Superior temporal gyrus (tissue), 1 donor: Measurements from ENCODE around the gene KAZN.

ENCODE experiments used
- DNase-seq: peaks from one replicate; pipeline ENCODE4 v3.0.0-alpha.2; 2016; ENCODE audit errors: extremely low spot score

The KAZN gene

DNA sequence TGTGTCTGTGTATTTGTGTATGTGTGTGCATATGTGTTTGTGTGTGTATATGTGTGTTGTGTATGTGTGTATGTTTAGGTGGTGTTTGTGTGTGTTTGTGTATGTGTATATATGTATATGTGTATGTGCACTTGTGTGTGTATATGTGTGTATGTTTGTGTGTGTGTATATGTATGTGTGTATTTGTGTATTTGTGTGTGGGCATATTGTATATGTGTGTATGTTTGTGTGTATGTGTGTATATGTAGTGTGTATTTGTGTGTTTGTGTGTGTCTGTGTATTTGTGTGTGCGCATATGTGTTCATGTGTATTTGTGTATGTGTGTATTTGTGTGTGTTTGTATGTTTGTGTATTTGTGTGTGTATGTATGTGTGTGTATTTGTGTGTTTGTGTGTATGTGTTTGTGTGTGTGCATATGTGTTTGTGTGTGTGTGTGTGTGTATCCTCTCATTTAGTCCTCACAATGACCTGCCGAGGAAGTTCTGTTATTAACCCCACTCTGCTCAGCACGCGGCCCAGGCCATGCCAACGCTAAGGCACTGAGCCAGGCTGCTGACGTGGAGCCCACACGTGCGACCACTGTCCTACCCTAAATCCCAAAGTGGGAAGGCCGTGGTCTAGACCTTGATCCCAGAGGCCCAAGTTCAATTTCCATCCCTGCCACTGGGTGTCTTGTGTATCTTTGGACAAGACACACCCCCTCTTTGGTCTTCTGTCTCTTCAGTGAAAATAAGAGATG lies 511.8 kb downstream of the KAZN start:
- no peak for DNase-seq

DNA sequence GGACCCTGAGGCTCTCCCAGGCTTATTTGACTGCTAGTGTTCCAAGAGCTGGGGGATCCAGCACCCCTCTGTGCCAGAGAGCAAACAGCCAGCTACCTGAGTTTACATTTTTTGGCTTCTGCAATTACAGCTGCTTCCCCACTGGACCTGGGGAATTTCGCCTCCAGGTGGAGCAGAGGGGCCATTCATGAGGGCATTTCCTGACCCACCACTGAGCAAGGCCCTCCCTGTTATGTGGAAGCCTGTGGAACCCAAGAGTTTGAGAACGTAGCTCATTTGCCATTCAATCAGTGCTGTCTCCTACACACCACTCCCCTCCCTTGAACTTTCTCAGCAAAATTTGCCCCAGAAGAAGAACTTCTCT lies 512.4 kb downstream of the KAZN start:
- no peak for DNase-seq

DNA sequence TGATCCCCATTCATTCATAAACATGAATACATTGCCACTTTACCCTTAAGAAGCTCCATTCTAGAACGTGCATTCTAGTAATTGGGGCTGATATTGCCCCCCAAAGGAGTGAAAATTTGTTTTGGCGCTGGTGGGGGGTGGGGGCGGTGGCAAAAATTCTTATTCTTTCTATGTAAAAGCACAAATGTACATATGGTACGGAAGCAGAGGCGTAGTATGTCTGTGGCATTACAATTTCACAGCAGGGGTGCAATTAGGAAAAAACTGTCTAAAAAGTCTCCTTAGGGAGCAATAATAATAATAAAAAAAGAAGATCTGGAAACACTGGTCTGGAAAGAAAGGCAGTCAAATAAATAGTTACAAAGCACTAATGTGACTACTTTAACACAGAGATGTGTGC lies 514.7 kb downstream of the KAZN start:
- no peak for DNase-seq

DNA sequence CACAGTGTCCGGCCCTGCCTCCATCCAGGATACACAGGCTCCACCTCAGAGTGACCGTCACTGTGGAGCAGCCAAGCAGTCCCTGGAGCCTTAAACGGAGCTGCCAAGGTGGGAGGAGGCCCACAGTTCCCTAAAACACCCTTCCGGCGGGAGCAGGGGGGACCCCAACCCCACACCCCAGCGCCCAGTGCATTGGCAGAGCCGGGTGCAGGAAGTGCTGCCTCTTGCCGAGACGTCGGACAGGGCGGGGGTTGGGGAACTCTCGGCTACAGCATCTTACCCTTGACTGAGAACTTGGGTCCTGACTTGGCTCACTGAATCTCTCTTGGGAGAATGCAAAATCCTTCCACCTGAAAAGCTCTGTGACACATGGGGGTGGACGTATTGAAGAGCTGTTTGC lies 516.4 kb downstream of the KAZN start:
- DNase-seq: no peak

DNA sequence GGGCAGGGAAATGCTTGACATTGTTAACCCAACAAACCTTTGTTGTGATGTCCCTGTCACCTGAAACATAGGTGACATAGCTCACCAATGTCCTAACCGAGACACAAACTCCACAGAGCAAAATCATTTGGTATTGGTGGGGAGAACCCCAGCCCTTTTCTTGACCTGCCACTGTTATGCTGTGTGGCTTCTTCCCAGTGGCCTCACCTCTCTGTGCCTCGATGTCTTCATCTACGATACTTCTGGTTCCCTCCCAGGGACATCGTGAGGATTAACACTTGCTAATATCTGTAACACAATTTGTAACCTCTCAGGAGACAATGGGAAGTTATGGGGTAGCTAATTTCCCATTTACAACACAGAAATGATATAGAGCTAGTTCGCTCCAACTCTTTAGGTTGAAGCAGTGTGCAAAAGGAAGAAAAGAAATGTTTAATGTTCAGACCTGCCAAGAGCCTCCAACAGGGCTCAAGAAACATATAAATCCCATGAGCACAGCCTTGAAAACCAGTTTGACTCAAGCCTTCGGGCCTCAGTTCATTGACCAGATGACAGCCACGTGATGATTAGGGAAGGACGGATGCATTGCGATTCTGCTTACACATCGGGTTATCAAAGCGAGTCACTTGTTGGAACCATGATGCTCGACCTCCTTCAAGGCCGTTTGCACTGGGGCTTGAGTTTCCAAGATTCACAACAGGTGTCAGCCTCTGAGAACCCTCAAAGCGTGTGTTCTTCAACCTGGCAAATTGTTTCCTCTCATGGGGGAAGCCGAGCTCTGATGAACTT lies 517.3 kb downstream of the KAZN start:
- DNase-seq: no peak

DNA sequence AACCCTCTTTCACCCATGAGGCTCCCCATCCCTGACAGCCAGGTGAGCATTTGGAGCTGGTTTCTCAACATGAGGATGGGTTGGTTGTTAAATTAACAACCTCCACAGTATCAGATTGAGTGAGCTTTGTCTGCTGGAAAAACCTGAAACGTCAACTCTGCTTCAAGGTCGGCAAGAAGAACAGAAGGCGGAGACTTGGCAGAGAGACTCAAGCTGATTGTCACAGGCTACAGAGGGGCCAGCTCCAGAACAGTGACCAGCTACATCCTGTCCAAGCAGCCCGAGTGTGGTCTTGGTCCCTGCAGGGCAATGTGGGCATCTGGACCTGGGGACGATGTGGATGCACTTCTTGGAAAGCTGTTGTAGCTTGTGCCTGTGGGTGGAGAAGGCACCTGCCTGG lies 518.5 kb downstream of the KAZN start:
- no peak for DNase-seq

DNA sequence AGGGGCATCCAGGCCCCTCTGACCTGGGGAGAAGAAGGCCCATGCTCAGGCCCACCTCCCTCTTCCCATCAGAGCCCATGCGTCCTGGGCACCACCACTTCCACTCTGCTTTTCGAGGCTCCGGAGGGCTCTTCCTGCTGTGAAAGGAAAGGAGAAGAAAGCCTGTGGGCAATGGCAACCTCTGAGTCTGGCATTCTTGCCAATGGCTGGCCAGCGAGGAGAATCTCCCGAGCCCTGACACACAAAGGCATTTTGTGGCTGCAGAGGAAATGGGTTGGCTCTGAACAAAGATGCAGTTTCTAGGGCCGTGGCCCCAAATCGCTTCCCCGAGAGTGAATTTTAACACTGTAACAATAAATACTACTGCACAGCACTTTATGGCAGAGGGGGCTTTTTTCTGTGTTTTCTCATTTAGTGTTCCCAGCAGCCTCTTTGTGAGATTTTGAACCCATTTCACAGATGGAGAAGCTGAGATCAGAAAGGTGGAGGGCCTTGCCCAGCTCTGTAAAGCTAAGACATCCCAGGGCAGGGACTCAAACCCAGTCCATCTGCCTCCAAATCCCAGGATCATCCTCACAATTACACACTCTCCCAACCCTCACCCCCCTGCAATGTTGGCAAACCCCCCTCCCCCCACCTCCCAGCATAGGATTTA lies 519.3 kb downstream of the KAZN start:
- DNase-seq: no peak

DNA sequence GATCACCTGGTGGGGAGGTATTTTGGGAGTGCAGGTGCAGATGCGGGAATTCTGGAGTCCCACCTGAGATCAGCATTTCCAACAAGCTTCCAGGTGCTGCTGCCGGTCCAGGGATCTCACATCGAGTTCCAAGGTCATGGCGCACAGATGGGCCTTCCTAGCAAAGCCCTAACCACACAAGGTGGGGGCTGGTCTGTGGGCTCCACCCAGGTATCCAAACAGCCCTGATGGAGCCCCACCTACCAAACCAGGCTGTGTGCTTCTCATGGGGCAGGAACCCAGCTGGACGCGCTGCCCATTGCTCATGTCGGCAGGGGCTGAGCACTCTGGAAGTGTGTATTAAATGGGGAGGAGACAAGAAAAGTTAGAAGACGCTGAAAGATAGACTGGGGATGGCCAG lies 520.1 kb downstream of the KAZN start:
- no peak for DNase-seq

DNA sequence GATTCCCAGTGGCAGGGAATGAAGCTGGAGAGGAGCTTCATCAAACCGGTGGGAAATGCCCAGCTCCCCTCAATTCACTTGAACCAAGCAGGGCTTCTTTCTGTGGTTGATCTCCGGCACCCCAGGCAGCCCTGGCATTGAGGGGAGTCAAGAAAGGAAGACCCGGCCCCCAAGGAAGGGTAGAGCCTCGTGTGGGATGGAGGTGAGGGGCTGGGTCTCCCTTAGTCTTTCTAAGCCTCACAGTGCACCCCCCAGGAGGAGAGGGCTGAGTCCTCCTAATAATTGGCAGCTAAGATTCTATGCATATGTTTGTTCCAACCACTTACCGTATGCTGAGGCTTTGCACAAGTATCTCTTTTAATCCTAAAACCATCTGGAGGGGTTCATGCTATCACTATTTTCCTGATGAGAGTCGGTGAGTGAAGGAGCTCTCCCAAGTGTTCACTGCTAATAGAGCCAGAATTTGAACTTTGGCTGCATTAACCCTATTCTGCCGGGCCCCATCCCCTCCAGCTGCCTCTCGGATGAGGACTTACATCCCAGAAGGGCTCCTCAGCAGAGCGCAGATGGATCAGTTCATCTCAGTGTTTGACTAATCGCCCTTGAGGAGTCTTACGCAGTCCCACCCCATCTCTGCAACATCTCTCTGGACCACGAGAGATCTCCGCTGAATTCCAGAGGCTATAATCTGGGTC lies 521.9 kb downstream of the KAZN start:
- no peak for DNase-seq

DNA sequence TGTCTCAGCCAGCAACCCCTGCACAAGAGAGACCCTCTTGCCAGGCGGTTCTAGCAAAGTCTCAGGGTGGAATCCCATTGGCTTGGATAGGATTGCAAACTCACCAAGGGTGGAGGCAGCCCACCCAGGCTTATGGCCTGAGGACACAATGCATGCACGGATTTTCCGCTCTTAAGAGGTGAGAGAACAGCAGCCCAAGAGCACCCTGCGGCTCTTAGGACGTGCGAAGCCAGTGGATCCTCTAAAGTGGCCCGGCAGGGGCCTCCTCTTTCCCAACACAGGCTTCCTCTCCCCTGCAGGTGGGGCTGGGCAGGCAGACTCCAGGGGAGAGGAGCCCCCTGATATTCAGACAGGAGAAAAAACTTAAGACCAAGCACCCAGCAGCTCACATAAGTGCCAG lies 523.8 kb downstream of the KAZN start:
- no peak for DNase-seq

DNA sequence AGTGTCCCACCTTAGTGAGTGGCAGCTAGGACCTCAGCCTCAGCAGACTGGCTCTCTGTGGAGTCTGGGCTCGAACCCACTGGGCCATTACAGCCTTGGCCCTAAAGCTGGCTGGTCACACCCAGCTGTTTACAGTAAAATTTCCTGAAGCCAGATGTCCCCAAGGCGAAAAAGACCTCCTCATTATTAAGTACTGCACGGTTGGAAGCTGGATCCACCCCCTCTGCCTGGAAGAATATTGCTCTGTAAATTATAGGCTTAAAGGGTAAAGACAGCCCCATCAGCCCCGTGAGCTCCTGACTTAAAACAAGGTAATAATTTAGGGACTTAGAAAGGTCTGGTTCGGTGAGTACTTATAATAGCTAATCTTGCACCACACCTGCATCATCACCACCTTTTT lies 524.8 kb downstream of the KAZN start:
- DNase-seq: no peak

DNA sequence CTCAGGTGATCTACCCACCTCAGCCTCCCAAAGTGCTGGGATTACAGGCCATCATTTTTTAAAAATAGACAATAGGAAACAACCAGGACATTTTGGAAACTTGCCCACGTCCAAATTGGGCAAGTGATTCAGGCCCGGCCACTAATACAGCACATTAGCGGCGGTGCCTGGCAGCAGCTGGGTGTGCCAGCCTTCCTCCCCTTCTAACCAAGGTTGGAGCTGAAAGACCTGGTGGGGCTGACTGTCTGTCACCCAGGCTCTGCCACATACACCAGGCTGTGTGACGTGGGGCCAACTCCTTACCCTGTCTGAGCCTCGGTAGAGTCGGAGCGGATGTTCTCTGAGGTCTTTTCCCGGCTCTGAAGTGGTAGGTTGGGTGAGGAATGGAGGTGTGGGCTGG lies 525.4 kb downstream of the KAZN start:
- DNase-seq: no peak

DNA sequence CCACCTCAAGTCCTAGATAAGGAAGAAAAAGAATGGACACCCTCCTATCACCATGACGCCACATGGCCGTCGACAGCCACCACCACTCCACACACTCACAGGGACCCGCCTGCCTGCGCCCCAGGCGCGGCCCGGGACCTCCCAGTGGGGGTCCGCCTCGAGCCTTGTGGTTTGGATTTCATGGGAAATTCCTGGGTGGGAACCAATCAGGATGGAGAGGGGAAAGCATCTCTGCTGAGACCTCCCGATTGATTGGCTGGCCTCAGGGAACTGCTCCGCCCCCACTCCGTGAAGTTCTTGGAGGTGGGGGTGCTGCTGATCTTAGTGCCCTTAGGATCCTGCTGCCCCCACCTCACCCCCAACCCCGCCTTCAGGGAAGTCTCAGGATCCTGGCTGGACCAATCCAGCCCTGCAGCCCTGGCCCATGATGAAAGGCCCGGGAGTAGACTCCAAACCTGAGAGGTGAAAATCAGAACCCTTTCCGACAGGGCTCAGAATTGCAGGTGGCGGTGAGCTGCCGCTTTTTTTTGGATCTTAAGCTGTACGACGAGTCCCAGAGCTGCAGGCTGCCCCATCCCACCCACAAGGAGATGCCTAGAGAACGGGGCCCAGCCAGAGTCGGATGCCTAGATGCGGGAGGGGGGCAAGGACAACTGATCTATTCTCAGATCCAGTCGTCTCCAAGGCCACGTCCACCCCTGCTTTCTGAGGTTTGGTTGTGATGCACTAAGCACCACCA lies 526.0 kb downstream of the KAZN start:
- DNase-seq: no peak

DNA sequence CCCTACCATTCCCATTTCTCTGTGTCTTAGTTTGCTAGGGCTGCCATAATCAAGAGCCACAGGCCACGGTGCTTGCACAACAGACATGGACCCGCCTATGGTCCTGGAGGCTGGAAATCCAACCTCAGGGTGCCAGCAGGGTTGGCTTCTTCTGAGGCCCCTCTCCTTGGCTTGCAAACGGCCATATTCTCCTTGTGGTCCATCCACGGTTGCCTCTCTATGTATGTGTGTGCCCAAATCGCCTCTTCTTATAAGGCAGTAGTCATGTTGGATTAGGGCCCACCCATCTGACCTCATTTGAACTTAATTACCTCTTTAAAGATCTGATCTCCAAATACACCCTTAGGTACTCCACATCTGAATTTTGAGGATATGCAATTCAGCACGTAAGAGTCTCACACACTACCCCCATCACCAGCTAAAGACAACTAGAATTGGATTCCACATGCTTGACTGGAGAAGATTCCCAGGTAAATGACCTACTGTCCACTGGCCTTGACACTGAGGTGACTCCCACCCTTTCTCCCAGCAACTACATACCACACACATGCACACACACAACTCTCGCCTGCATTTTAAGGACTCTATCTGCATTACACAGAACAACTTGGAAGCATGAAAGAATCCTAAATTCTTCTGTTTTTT lies 526.7 kb downstream of the KAZN start:
- no peak for DNase-seq

DNA sequence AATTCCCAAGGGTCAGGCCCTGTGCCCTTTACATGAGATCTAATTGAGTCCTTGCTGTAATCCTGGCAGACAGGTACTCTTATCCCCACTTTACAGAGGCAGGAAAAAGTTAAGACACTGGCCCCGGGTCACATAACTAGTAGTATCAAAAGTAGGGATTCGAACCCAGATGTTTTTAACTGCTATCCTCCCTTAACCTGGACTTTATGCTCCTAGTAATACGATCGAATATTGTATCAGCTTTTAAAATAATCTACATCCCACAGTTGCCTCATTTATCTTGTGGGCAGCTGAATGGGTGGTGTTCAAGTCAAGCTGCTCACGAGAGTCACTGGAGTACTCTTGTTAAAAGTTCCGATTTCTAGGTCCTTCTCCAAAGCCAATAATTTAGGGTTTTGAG lies 529.6 kb downstream of the KAZN start:
- DNase-seq: no peak

DNA sequence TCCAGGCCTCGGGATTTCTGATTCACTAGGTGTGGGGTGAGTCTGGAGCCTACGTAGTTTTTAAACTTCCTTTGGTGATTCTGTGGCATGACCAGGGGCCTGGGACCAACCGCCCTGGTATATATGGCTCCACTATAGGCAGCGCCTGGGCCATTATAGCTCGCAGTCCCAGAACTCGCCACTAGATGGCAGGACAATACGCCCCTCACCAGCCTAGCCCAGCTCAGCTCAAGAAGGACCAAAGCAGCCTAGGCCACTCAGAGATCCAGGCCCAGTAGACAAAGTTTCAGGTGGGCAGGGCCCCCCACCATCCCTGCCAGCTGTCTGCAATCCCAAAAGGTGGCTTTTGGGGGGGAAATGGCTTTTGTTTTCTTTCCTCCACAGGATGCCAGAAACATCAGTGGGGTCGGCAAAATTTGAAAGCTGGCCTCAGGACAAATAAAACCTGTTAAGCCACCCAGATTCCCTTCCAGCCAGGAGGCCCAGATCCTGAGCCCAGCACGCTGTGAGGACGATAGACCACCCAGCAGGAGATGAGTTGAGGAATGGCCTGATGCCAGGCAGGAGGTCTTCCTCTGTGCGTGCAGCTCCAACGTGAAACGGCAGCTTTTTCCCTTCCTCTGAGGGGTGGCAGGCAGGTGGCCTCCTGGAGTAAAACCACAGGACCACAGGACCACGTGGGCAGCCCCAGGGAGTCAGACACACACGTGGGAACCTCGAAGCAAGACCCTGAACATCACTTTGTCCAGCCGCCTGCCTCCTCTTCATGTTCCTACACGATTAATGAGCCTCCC lies 530.2 kb downstream of the KAZN start:
- peak; percentile 76 for DNase-seq

DNA sequence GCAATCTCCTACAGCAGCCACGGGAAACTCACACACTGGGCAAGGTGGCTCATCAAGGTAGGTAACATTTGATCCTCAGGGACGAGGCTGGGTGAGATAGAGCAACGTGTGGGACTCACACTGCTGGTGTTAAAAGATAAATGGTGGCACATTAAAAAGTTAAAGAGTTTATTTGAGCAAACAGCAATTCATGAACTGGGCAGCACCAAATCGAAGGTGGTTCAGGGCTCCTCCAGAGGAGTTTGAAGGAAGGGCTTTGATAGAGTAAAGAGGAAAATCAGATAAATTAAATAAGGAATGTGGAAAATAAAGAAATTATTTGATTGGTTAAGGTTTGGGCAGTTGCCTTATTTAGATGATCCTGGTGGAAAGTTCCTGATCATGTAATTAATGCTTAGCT lies 531.5 kb downstream of the KAZN start:
- DNase-seq: no peak

DNA sequence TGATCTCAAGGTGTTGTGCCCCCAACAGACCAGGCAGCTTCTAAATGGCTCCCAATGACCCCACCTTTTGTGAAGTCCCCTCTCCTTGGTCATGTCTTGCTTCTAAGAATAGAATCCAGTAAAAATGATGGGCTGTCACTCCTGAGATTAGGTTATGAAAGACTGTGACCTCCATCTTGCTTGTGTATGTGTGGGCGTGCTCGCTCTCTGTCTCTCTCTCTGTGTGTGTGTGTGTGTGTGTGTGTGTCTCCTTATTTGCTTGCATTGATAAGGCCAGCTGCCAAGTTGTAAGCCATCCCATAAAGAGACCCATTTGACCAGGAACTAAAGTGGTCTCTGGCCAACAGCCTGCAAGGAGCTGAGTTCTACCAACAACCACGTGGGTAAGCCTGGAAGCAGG lies 532.1 kb downstream of the KAZN start:
- DNase-seq: no peak

DNA sequence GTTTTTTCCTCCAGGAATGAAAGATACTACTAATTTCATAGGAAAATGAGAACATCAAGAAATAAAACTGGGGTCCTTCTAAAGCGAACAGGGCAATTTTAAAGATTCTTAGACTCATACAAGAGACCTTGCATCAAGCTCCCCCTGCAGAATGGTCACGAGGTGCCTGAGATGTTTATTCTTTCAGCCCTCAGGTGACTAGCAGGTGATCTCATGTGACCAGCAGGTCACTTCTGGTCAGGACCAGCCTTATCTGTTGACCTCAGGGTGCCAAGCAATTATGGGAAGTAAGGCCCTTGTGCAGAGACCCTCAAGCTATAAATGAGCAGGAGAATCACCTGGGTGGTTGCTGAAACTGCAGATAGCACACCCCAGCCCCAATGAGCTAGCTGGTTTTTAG lies 534.5 kb downstream of the KAZN start:
- DNase-seq: no peak

DNA sequence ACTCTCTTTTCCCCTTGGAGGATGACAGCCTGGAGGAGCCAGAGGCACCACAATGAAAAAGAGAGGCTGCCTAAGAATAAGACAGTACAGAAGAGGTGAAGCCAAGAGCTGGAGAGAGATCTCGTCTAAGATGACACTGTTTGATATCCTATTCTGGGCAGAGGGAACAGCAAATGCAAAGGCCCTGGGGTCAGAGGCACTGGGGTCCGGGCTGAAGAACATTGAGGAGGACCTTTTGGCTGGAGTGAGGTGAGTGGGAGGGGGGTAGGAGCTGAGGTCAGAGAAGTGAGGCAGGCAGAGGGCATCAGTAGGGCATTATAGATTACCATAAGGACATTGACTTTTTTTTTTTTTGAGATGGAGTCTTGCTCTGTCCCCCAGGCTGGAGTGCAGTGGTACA lies 535.8 kb downstream of the KAZN start:
- DNase-seq: no peak
